GM19397 (cell line): ENCODE results near the gene ANKUB1.

Source experiments
- ATAC-seq: cut with Tn5 transposase; IDR thresholded peaks from one replicate; pipeline ENCODE4 v1.9.1; 2021; ENCODE audit warnings: mild to moderate bottlenecking, moderate library complexity; ENCODE audit not compliant: unreplicated experiment

ANKUB1 gene

DNA sequence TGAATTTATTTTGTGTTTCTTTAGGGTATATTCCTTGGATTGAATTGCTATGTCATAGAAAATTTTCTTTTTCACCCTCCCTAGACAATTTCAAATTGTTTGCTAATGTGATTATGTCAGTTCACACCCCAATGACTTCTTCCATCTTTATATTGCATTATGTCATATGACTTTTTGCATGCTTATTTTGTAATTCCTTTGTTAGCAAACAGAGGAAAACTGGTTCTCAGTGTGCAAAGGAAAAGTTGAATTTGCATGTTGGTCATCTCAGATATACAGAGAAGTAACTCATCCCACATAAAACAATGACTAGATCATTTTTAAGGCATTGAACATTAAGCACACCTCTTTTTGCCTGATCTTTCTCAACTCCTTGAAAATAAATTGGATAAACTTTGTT is 17.3 kb upstream of the ANKUB1 start:
- no peak for ATAC-seq

DNA sequence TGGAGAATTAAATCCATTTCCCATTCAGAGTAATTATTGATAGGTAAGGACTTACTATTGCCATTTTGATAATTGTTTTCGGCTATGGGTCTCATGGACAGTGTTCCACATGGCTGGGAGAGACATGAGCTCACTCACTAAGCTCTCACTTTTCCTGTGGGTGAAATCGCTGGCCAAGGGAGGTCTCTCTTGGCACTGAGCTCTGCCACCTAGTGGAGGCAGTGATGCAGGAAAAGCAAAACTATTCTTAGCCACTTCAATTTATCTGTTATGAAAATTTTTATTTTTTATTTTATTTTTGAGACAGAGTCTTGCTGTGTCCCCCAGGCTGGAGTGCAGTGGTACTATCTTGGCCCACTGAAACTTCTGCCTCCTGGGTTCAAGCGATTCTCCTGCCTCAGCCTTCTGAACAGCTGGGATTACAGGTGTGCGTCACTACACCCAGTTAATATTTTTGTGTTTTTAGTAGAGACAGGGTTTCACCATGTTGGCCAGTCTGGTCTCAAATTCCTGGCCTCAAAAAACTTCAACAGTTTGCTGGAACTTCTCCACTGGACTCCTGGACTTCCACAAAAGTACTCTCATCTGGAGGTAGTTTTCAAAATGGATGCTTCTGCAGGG is 16.0 kb upstream of the ANKUB1 start:
- ATAC-seq: no peak

DNA sequence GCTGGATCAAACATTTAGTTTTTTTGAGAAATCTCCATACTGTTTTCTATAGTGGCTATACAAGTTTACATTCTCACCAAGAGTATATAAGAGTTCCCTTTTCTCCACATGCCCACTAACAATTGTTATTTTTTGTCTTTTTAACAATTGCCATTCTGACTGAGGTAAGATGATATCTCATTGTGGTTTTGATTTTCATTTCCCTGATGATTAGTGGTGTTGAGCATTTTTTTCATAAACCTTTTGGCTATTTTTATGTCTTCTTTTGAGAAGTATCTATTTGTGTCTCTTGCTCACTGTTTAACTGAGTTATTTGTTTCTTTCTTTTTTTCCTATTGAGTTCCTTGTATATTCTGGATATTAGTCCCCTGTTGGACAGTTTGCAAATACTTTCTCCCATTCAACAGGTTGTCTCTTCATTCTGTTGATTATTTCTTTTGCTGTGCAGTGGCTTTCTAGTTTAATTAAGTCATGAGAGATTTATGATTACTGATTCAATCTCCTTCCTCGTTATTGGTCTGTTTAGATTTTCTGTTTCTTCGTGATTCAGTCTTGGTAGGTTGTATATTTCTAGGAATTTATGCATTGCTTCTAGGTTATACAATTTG is 13.9 kb upstream of the ANKUB1 start:
- no peak for ATAC-seq

DNA sequence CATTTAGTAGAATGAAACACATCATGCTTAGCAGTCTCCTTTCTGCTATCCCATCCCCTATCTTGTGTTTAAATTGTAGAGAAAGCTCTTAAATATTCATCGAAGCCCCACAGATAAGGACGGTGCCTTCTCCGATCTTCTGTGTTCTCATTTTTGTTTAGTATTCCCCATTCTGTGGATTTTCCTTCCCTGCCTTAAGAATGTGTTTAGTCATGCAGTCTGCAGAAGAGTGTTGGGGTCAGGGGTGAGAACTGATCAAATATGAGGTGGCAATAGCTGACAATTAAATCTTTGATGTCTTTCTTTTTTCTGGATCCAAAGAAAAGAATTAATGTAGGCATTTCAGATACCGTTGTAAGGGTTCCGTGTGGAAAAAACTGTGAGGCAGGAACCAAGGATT is 9.3 kb upstream of the ANKUB1 start:
- ATAC-seq: no peak

DNA sequence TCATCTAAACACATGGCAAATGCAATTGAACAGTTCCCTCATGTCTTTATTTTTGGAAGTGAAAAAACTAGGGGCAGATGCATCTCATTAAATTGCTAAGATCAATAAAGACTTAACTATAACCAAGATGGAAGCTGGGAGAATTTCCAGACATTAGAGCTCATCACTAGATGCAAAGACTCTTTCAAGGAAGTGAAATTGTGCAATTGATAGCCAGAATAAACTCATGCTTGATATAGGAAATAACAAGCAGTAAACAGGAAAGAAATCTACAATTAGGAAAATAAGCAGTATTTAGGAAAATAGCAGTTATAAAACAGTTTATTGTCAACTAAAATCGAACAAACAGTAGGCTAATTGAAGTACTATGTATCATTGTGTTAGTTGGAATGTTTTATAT is 8.8 kb upstream of the ANKUB1 start:
- ATAC-seq: no peak

DNA sequence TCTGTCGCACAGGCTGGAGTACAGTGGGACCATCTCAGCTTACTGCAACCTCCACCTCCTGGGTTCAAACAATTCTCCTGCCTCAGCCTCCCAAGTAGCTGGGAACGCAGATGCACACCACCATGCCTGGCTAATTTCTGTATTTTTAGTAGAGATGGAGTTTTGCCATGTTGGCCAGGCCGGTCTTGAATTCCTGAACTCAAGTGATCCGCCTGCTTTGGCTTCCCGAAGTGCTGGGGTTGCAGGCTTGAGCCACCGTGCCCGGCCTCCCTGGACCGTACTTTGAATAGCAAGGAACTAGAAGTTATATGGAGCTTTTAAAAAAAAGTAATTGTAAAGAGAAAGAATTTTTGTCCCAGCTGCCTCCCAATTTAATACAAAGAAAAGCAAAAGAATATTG is 8.3 kb upstream of the ANKUB1 start:
- no peak for ATAC-seq

DNA sequence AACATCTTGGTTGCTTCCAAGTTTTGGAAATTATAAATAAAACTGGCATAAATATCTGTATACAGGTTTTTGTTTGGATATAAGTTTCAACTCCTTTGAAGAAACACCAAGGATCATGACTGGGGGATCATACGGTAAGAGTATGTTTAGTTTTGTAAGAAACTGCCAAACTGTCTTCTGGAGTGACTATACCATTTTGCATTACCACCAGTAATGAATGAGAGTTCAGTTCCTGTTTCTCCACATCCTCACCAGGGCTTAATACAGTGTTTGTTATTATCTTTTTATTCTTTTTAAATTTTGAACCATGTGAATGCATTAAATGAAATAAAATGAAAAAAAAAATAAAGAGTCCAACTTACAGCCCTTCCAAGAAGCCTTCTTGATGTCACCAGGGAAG is 3.7 kb upstream of the ANKUB1 start:
- no peak for ATAC-seq

DNA sequence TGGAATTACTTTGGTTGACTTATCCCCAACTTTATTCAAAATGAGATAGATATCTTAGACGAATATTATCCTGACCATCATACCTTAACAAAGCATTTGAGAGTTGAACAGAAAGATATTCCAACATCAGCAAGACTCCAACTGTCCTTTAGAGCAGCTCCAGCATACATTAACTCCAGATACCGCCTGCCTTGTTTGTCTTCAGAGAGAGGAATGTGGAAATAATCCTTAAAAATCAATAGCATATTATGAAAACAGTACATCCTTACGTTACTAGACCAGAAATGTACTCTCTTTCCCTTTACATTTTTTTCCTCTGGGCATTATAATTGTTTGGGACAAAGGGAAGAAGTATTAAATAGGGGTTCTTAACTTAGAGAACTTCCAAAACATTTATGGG is 1.7 kb downstream of the ANKUB1 start:
- no peak for ATAC-seq

DNA sequence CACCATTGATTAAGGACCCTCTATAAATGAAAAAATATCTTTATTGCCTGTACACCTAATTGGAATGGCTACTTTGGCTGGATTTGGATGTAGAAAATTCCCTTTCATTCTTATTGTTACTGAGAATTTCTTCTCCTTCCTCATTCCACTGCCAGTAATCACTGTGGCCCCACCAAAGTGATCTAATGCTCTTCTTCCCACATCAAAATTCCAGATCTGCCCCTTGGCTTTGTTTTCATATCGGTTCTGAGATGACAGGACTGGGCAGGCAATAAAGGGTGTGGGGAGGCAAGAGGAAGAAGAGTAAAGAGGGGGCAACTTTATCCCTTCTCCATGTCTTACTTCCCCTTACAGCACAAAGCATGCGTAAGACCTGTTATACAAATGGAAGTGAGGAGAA is 2.1 kb downstream of the ANKUB1 start:
- no peak for ATAC-seq

DNA sequence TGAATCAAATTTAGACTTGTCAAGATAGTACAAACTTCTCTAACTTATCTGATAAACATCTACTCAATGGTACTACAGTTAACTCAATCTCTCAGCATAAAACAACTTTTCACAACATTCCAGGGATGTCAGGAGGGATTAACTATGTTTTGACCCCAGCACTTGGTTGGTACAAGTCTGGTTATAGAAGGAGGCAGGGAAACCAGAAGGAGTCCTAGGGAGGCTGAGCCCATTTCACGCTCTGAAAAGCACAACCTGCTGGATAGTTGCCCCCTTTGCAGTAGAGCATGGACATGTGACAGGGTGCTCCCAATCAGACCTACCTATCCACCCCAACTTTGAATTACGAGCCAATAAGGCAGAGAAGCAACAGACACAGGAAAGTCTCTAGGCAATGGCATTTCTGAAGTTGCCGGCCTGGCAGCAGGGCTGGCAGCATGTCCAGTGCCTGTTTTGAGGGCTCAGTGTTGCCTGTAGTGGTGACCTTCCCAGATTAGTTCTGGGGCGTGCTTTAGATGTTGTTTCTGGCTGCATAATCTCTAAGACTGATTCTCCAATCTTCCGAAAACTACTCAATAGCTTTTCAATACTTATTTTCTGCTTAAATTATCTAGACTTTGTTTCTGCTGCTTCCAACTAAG is 8.2 kb downstream of the ANKUB1 start:
- ATAC-seq: no peak

DNA sequence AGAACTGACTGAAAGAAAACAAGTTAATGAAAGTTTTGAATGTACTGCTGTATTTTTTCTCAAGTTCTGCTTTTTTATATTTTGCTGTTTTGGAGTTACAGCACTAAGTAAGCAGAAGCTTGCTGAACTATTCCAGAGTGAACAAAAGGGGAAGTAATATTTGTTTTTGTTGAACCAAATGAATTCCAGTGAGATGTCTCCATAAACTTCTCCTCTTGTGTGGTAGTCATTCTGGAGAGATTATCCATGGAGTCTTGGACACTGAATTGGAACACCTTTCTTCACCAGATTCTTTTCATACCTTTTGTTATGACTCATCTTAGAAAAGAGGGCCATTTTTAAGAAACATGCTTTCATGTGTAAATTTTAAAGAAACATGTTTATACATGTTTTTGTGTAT is 8.8 kb downstream of the ANKUB1 start:
- no peak for ATAC-seq

DNA sequence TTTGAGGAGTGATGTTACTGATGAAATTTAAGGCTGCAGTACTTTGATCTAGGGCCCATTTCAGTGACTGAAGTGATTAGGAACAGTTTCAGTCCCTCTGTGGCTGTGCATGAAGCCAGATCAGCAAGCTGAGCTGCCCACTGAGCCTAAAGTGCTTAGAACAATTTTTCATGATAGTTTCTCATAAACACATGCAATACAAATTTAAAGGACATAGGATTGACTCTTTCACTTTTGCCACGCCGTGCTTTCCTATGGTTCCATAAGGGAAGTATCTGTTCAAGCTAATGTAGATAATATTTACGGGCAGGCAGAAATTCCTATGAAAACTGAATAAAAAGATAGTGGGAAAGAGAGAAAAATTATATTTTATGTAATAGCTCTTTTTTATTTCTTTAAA is 10.6 kb downstream of the ANKUB1 start:
- ATAC-seq: no peak

DNA sequence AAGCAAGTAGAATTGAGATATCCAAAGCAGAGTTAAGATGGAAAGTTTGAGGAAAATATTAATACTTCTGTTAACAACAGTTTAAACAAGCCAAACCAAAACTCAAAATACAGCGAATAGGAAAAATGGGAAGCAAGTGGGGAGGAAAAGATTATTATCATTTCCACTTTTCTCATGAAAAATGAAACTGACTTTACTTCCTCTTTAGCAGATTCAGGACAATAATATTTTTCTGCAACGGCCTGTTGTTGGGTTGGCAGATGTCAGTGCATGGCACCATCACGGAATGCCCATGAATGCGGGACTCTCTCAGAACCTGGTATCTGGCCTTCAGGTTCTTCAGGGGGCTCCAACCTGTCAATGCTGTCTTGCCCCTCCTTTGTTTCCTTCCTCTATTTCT is 11.1 kb downstream of the ANKUB1 start:
- ATAC-seq: no peak

DNA sequence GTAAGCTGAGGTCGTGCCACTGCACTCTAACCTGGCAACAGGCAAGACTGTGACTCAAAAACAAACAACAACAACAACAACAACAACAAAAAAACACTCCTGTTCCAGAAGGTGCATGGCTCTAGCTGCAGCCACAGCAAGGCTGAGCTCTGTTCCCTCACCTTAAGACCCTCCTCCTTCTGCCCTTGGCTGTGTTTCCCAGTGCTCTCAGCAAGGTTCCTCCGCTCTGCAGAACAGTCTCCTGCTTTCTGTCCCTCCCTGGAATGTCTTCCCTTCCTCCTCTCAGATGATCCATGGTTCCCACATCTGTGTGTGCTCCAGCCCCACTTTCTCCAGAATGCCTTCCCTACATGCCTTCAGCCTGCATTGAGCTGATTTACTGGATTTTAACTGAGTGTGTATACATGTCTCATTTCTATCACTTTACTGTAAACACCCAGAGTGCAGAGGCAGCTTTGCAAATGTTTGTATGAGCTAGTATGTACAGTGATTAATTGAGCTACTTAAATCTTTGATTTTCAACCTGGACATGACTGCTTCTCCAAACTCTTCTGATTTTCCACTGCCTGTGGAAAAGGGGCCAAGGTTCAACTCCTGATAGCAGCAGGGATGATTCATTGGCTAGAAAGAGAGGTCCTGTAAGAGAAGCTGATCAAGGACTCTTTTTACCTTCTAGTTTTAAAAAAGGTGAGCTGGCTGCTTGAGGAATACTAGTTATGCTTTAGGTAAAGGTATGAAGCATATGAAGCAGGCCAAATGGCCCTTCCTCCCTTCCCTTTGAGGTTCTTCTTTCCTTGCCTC is 14.7 kb downstream of the ANKUB1 start:
- no peak for ATAC-seq

DNA sequence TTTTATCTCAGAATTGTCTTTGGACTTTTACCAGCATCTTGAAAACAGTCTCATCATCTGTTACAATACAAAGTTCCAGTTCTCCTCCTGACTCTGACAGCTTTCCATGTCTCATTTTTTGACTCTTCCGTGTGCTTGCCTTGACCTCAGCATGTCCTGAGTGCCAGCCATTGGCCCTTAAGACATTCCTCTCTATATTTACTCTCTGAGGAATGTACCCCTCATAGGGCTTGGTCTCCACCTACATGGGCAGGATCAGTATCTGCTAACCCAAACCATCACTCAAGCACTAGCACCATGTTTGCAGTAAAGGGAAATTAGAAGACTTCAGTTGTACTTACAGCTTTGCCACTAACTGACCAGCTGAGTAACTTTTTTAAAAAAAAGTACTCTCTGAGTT is 16.2 kb downstream of the ANKUB1 start:
- ATAC-seq: no peak

DNA sequence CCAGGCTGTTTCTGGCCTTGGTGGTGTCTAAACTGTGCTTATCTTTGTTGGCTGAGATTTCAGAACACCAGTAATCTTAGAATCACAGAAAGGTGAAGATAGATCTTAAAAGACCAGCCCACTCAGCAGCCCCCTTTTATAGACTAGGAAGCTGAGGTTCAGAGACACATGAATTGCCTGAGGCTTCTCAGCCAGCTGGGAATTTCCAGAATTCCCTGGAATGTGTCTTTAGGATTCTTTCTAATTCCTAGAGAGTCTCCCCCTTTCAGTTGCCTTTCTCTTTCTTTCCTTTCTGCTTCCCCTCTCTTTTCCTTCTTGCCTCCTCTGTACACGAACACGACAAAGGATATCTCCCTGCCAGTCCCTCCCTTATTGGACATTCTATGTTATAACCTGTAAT is 19.5 kb downstream of the ANKUB1 start:
- no peak for ATAC-seq

DNA sequence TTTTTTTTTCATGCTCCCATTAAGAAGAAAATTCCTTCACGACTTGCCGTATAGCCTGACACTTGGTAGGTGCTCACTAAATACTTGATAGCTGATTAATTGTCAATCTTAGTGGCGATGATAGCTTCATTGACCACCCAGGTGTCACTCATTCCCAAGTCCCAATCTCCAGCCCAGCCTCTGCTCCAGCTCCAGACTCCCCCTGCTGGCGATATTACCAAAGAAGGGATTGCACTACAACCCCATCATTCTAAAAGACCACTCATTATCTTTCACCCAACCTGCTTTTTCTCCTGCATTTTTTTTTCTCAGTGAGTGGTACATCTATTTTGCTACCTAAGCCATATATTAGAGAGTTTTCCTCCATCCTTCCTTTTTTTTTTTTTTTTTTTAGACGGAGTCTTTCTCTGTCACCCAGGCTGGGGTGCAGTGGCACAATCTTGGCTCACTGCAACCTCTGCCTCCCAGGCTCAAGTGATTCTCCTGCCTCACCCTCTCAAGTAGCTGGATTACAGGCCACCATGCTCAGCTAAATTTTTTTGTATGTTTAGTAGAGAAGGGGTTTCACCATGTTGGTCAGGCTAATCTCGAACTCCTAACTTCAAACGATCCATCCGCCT is 20.6 kb downstream of the ANKUB1 start:
- ATAC-seq: no peak

DNA sequence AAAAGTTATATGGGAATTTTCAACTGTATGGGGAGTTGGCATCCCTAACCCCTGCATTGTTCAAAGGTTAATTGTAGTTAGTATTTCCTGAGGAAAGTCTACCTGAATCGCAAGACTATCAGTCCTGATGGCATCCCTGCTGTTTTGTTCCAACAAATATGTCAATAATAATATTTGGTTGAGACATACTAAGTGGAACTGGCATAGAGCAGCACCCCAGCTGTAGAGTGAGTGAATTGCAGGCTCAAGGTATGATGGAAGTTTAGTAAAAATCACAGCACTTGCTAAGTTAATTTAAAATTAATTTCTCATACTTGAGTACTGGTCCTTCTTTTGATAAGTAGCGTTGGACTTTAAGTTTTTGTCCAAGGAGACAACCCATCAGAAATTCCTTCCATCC is 22.1 kb downstream of the ANKUB1 start:
- no peak for ATAC-seq

DNA sequence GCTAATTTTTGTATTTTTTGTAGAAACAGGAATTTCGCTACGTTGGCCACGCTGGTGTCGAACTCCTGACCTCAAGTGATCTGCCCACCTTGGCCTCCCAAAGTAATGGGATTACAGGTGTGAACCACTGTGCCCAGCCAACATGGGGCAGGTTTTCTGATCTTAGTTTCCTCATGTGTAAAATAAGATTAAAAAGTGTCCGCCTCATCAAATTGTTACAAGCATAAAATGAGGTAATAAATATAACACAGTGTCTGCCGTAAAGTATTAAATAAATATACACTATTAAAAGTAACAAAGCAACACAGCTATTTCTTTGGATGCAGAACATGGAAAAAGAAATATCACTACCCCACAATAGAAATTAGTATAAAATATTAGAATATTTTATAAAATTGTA is 23.6 kb downstream of the ANKUB1 start:
- ATAC-seq: no peak

DNA sequence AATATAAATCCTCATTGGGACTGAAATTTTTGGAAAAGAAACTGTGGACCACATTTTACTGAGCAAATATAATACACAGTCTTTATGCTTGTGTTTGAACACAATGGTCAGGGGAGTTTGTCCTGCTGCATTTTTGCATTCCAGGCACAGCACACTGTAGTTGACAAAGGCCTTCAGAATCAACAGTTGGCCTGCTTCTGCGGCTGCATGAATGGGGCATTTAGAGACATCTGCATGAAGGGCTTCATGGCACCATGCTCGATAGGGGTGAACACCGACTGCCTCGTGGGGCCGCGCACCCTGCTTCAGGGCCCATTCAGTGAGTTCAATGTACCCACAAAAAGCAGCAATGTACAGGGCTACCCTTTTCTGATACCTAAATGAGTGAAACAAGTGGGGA is 24.6 kb downstream of the ANKUB1 start:
- ATAC-seq: no peak

DNA sequence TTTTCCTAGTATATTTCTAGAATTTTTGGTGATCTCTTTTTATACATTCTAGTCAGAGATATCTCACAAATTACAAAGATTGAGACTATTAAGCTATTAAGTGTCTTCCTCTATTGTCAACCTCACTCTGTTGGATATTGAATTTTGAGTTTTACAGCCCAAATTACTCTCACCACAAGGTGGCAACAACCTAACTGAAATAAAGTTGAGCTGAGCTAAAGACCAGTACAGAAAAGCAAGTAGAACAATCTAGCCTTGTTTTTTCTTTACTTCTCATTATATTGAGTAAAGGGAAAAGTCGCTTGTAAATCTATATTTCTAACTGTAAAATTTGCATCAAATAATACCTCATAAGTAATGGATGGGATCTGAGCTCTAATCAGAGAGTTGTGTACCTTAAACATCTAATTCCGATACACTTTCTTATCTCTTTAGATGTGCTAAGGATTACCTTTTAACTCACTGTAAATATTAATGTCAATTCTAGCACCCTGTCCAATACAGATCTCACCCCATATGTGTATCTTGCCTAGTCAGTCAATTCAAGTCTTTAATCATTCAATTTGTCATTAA is 26.5 kb downstream of the ANKUB1 start:
- ATAC-seq: no peak
